RWPE1 (cell line): ENCODE results near the gene EWSR1.

Experiments
- CTCF ChIA-PET: fragments of 350-600 bp; sonication (Branson Sonifier 250); formaldehyde crosslinking; extraction: SDS; loops from one replicate; lab custom pipeline; 2021; lab: Yijun Ruan, JAX
- POLR2A ChIA-PET: fragments of 400-600 bp; formaldehyde crosslinking; extraction: SDS; loops from one replicate; lab custom pipeline; 2020; ENCODE audit warnings: antibody characterized with exemption; ENCODE audit not compliant: low non-redundant PET; lab: Yijun Ruan, JAX
- DNase-seq: peaks from one replicate; pipeline ENCODE4 v3.0.0; 2012; ENCODE audit warnings: low spot score
- H3K27ac ChIP-seq: fragments of 450-650 bp; 2 replicates; pipeline ENCODE4 v1.5.1; 2017
- TF ChIP-seq, protein P1 (sequence below): fragments of 450-650 bp; conservative IDR thresholded peaks from 2 replicates; pipeline ENCODE4 v1.5.1; 2017; ENCODE audit warnings: low read depth, mild to moderate bottlenecking

EWSR1 gene

DNA sequence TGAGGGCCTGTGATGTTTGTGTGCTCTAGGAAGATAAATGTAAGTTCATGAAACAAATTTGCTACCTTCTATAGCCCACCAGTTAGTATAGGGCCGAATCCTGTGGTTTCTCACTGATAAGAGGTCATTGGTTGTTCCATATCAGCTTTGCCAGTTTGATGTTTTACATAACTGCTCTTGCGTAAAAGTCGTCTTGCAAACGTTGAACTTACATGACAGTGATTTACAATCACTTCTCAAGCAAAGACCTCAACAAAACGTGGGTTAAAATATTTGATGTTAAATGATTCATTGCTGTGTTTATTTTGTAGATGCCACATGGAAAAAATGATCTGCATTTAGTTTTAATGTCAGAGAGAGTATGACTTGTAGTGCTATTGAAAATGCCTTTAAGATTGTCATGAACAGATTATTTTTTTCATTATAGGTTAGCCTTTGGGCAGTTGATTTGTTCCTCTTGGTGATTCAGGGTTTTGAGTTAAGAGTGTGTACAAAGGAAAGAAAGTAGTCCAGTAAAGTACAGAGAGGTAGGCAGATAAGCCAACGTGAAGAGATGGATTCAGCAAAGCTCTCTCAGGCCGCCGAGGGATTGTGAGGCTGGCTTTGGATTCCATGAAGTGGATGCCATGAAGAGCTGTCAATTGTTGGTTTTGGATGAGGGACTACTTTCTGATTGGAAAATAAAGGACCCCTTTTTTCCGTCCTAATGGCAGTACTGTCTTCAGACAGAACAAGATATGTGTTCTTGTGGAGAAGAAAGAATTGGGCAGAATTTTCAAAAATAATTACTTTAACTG lies 2.6 kb downstream of the EWSR1 start:
- H3K27ac ChIP-seq: no peak overlapping the region
- DNase-seq: no peak
- TF ChIP-seq, protein P1, sequence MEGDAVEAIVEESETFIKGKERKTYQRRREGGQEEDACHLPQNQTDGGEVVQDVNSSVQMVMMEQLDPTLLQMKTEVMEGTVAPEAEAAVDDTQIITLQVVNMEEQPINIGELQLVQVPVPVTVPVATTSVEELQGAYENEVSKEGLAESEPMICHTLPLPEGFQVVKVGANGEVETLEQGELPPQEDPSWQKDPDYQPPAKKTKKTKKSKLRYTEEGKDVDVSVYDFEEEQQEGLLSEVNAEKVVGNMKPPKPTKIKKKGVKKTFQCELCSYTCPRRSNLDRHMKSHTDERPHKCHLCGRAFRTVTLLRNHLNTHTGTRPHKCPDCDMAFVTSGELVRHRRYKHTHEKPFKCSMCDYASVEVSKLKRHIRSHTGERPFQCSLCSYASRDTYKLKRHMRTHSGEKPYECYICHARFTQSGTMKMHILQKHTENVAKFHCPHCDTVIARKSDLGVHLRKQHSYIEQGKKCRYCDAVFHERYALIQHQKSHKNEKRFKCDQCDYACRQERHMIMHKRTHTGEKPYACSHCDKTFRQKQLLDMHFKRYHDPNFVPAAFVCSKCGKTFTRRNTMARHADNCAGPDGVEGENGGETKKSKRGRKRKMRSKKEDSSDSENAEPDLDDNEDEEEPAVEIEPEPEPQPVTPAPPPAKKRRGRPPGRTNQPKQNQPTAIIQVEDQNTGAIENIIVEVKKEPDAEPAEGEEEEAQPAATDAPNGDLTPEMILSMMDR: no peak
- POLR2A ChIA-PET: no interaction called here
- CTCF ChIA-PET: interaction anchor here (0.6 kb wide), 1 partner anchor 16 kb away, joined by 3 read pairs; no protein-coding TSS in a partner anchor

- H3K27ac ChIP-seq: no peak overlapping the region
- ChIA-PET CTCF (no interaction called here), POLR2A (no interaction called here)
- DNase-seq: no peak
- TF ChIP-seq, protein P1: no peak
Measured at GRCh38 chr22:29272624-29273023, 4.6 kb downstream of the EWSR1 start.

DNA sequence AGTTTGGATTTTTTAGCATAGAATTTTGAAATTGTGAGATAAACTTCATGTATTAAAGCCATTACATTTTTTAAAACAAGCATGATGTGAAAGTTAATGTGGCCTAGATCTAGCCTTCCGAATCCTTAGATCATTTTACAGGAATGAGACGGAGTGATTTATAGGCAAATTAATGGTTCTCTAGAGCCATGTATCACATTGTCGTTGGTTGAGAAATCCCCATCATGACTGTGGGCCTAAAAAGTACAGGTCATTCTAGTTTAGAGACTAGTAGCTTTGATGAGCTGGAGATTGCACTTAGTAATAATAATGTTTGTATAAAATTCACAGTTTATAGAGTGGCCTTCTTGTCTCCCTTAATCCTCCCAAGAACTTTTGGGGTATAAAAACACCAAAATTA lies 7.1 kb downstream of the EWSR1 start:
- POLR2A ChIA-PET: no interaction called here
- DNase-seq: no peak
- TF ChIP-seq, protein P1: no peak
- CTCF ChIA-PET: no interaction called here
- H3K27ac ChIP-seq: no peak overlapping the region

- ChIA-PET CTCF (no interaction called here), POLR2A (no interaction called here)
- H3K27ac ChIP-seq: no peak overlapping the region
- DNase-seq: no peak
- TF ChIP-seq, protein P1: no peak
Measured at GRCh38 chr22:29275819-29276565, 7.9 kb downstream of the EWSR1 start.

GRCh38 chr22:29277927-29278326 lies 9.9 kb downstream of the EWSR1 start:
- H3K27ac ChIP-seq: no peak overlapping the region
- DNase-seq: no peak
- ChIA-PET CTCF (no interaction called here), POLR2A (no interaction called here)
- TF ChIP-seq, protein P1: no peak

DNA sequence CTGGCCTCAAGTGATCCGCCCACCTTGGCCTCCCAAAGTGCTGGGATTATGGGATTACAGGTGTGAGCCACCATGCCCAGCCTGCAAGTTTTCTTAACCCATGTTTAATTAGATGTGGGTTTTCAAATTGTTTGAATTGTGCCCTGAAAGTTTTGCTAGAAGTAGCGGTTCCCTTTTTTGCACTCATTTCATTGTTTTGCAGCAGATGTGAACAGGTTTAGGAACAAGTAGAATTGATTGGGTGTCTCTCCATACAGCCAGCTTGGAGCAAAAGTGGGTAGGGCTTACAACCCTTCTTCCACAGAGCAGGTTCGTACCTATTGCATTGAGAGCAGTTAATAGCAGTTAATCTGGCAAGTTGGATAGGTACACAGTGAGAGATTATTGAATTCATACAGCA lies 16.1 kb downstream of the EWSR1 start:
- H3K27ac ChIP-seq: no peak overlapping the region
- TF ChIP-seq, protein P1: no peak
- POLR2A ChIA-PET: no interaction called here
- no peak for DNase-seq
- CTCF ChIA-PET: no interaction called here
